Measurements from ENCODE around the gene RSPO4.

The RSPO4 gene

GRCh38 chr20:933029-933428 is 69.1 kb downstream of the RSPO4 start:
- Histone ChIP-seq H4K20me1 (ENCODE audit: insufficient read depth, low read length) (no peaks in the 10 kb centered on the region), H3K4me1 (ENCODE audit: insufficient read depth, low read length) (no peaks in the 10 kb centered on the region), H2AFZ (ENCODE audit: low read depth, low read length) (no peak overlapping the region), H3K79me2 (ENCODE audit: insufficient read depth, low read length) (no peaks in the 10 kb centered on the region), H3K9me3 (ENCODE audit: insufficient read depth, low read length, severe bottlenecking) (peaks cover 23% of the 10 kb centered on the region), H3K9ac (ENCODE audit: low read depth, low read length) (no peak overlapping the region), H3K4me3 (ENCODE audit: low read depth in 1 of 2, low read length in 2 of 2) (no peak overlapping the region), H3K4me2 (ENCODE audit: insufficient read depth, low read length) (no peak overlapping the region), H3K27me3 (ENCODE audit: insufficient read depth, low read length, poor library complexity) (no peaks in the 10 kb centered on the region), H3K36me3 (ENCODE audit: insufficient read depth, low read length) (no peaks in the 10 kb centered on the region), H3K27ac (ENCODE audit: low read length) (no peak overlapping the region)
- TF ChIP-seq EZH2 (IDR thresholded peaks at IDR 0.05; ENCODE audit: borderline replicate concordance, low read depth, low read length, severe bottlenecking): no peak
- TF ChIP-seq, protein P1, sequence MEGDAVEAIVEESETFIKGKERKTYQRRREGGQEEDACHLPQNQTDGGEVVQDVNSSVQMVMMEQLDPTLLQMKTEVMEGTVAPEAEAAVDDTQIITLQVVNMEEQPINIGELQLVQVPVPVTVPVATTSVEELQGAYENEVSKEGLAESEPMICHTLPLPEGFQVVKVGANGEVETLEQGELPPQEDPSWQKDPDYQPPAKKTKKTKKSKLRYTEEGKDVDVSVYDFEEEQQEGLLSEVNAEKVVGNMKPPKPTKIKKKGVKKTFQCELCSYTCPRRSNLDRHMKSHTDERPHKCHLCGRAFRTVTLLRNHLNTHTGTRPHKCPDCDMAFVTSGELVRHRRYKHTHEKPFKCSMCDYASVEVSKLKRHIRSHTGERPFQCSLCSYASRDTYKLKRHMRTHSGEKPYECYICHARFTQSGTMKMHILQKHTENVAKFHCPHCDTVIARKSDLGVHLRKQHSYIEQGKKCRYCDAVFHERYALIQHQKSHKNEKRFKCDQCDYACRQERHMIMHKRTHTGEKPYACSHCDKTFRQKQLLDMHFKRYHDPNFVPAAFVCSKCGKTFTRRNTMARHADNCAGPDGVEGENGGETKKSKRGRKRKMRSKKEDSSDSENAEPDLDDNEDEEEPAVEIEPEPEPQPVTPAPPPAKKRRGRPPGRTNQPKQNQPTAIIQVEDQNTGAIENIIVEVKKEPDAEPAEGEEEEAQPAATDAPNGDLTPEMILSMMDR (IDR thresholded peaks at IDR 0.05; ENCODE audit: borderline replicate concordance, extremely low read depth, low read length, poor library complexity, severe bottlenecking): no peak
- ATAC-seq (ENCODE audit: insufficient read depth, low read depth): no peak
- no peak for DNase-seq

- Histone ChIP-seq H3K4me1 (ENCODE audit: insufficient read depth, low read length) (no peaks in the 10 kb centered on the region), H3K9ac (ENCODE audit: low read depth, low read length) (no peak overlapping the region), H2AFZ (ENCODE audit: low read depth, low read length) (no peak overlapping the region), H3K79me2 (ENCODE audit: insufficient read depth, low read length) (no peaks in the 10 kb centered on the region), H3K4me2 (ENCODE audit: insufficient read depth, low read length) (no peak overlapping the region), H3K9me3 (ENCODE audit: insufficient read depth, low read length, severe bottlenecking) (peaks cover 23% of the 10 kb centered on the region), H3K36me3 (ENCODE audit: insufficient read depth, low read length) (no peaks in the 10 kb centered on the region), H3K4me3 (ENCODE audit: low read depth in 1 of 2, low read length in 2 of 2) (no peak overlapping the region), H3K27ac (ENCODE audit: low read length) (no peak overlapping the region), H4K20me1 (ENCODE audit: insufficient read depth, low read length) (no peaks in the 10 kb centered on the region), H3K27me3 (ENCODE audit: insufficient read depth, low read length, poor library complexity) (no peaks in the 10 kb centered on the region)
- DNase-seq (no peak), ATAC-seq (ENCODE audit: insufficient read depth, low read depth) (no peak)
- TF ChIP-seq, protein P1 (IDR thresholded peaks at IDR 0.05; ENCODE audit: borderline replicate concordance, extremely low read depth, low read length, poor library complexity, severe bottlenecking): no peak
- TF ChIP-seq EZH2 (IDR thresholded peaks at IDR 0.05; ENCODE audit: borderline replicate concordance, low read depth, low read length, severe bottlenecking): no peak
These were observed 70.7 kb downstream of the RSPO4 start for GRCh38 chr20:931401-931800.

GRCh38 chr20:926670-927069 is 75.4 kb downstream of the RSPO4 start:
- H3K27me3 ChIP-seq (ENCODE audit: insufficient read depth, low read length, poor library complexity): no peaks in the 10 kb centered on the region
- H3K9me3 ChIP-seq (ENCODE audit: insufficient read depth, low read length, severe bottlenecking): peaks cover 16% of the 10 kb centered on the region
- no peaks in the 10 kb centered on the region for H3K79me2 ChIP-seq (ENCODE audit: insufficient read depth, low read length)
- no peak for ATAC-seq (ENCODE audit: insufficient read depth, low read depth)
- TF ChIP-seq, protein P1 (IDR thresholded peaks at IDR 0.05; ENCODE audit: borderline replicate concordance, extremely low read depth, low read length, poor library complexity, severe bottlenecking): no peak
- TF ChIP-seq EZH2 (IDR thresholded peaks at IDR 0.05; ENCODE audit: borderline replicate concordance, low read depth, low read length, severe bottlenecking): no peak
- no peak overlapping the region for H3K9ac ChIP-seq (ENCODE audit: low read depth, low read length)
- no peak overlapping the region for H2AFZ ChIP-seq (ENCODE audit: low read depth, low read length)
- no peaks in the 10 kb centered on the region for H3K36me3 ChIP-seq (ENCODE audit: insufficient read depth, low read length)
- no peak overlapping the region for H3K27ac ChIP-seq (ENCODE audit: low read length)
- no peaks in the 10 kb centered on the region for H4K20me1 ChIP-seq (ENCODE audit: insufficient read depth, low read length)
- H3K4me1 ChIP-seq (ENCODE audit: insufficient read depth, low read length): no peaks in the 10 kb centered on the region
- H3K4me2 ChIP-seq (ENCODE audit: insufficient read depth, low read length): no peak overlapping the region
- no peak overlapping the region for H3K4me3 ChIP-seq (ENCODE audit: low read depth in 1 of 2, low read length in 2 of 2)
- DNase-seq: no peak

- no peak overlapping the region for H2AFZ ChIP-seq (ENCODE audit: low read depth, low read length)
- TF ChIP-seq, protein P1 (IDR thresholded peaks at IDR 0.05; ENCODE audit: borderline replicate concordance, extremely low read depth, low read length, poor library complexity, severe bottlenecking): no peak
- no peak for TF ChIP-seq EZH2 (IDR thresholded peaks at IDR 0.05; ENCODE audit: borderline replicate concordance, low read depth, low read length, severe bottlenecking)
- no peaks in the 10 kb centered on the region for H3K27me3 ChIP-seq (ENCODE audit: insufficient read depth, low read length, poor library complexity)
These were observed 76.6 kb downstream of the RSPO4 start for GRCh38 chr20:925516-925915.

More at GRCh38 chr20:925516-925915, 76.6 kb downstream of the RSPO4 start:
- no peak for DNase-seq
- Histone ChIP-seq H3K9ac (ENCODE audit: low read depth, low read length) (no peak overlapping the region), H3K4me3 (ENCODE audit: low read depth in 1 of 2, low read length in 2 of 2) (no peak overlapping the region), H3K4me2 (ENCODE audit: insufficient read depth, low read length) (no peak overlapping the region), H3K4me1 (ENCODE audit: insufficient read depth, low read length) (no peaks in the 10 kb centered on the region), H3K9me3 (ENCODE audit: insufficient read depth, low read length, severe bottlenecking) (peaks cover 8% of the 10 kb centered on the region), H4K20me1 (ENCODE audit: insufficient read depth, low read length) (no peaks in the 10 kb centered on the region), H3K27ac (ENCODE audit: low read length) (no peak overlapping the region), H3K79me2 (ENCODE audit: insufficient read depth, low read length) (no peaks in the 10 kb centered on the region), H3K36me3 (ENCODE audit: insufficient read depth, low read length) (no peaks in the 10 kb centered on the region)
- no peak for ATAC-seq (ENCODE audit: insufficient read depth, low read depth)

Data from DND-41 (cell line).